ENCODE measurements around the gene EIF2S1.
"Not testable (repeated sequence)": the region's sequence is repeated elsewhere in the genome, so short reads cannot be mapped to it uniquely, and the experiment has no call there.

Gene EIF2S1

GRCh38 chr14:67372833-67373232 is 12.7 kb downstream of the EIF2S1 start:
- no peak for DNase-seq (ENCODE audit: low read depth)

- DNase-seq (ENCODE audit: low read depth) = no peak
These were observed 13.2 kb downstream of the EIF2S1 start for GRCh38 chr14:67373347-67373746.

GRCh38 chr14:67377916-67378315 is 17.8 kb downstream of the EIF2S1 start:
- no peak for DNase-seq (ENCODE audit: low read depth)

- no peak for DNase-seq (ENCODE audit: low read depth)
These were observed 25.0 kb downstream of the EIF2S1 start for GRCh38 chr14:67385120-67385519.

GRCh38 chr14:67385618-67386017 is 25.5 kb downstream of the EIF2S1 start:
- DNase-seq (ENCODE audit: low read depth) = no peak

GRCh38 chr14:67387195-67387594 is 27.1 kb downstream of the EIF2S1 start:
- DNase-seq (ENCODE audit: low read depth) = no peak

GRCh38 chr14:67389275-67389674 is 29.1 kb downstream of the EIF2S1 start:
- DNase-seq (ENCODE audit: low read depth) = no peak

- no peak for DNase-seq (ENCODE audit: low read depth)
These were observed 29.8 kb downstream of the EIF2S1 start for GRCh38 chr14:67389811-67390534.

- no peak for DNase-seq (ENCODE audit: low read depth)
These were observed 31.1 kb downstream of the EIF2S1 start for GRCh38 chr14:67391268-67391667.

- no peak for DNase-seq (ENCODE audit: low read depth)
These were observed 32.0 kb downstream of the EIF2S1 start for GRCh38 chr14:67392123-67392522.

GRCh38 chr14:67392800-67393199 is 32.7 kb downstream of the EIF2S1 start:
- DNase-seq (ENCODE audit: low read depth) = no peak

GRCh38 chr14:67393689-67394088 is 33.6 kb downstream of the EIF2S1 start:
- no peak for DNase-seq (ENCODE audit: low read depth)

- no peak for DNase-seq (ENCODE audit: low read depth)
These were observed 35.2 kb downstream of the EIF2S1 start for GRCh38 chr14:67395086-67395875.

GRCh38 chr14:67395876-67396189 is 35.7 kb downstream of the EIF2S1 start:
- no peak for DNase-seq (ENCODE audit: low read depth)

GRCh38 chr14:67396381-67396970 is 36.3 kb downstream of the EIF2S1 start:
- no peak for DNase-seq (ENCODE audit: low read depth)

GRCh38 chr14:67397536-67397935 is 37.4 kb downstream of the EIF2S1 start:
- DNase-seq (ENCODE audit: low read depth) = no peak

GRCh38 chr14:67400434-67400833 is 40.3 kb downstream of the EIF2S1 start:
- no peak for DNase-seq (ENCODE audit: low read depth)

GRCh38 chr14:67405771-67406170 is 45.6 kb downstream of the EIF2S1 start:
- no peak for DNase-seq (ENCODE audit: low read depth)

GRCh38 chr14:67408122-67408801 is 48.1 kb downstream of the EIF2S1 start:
- DNase-seq (ENCODE audit: low read depth) = not testable (repeated sequence)

GRCh38 chr14:67409461-67409860 is 49.3 kb downstream of the EIF2S1 start:
- no peak for DNase-seq (ENCODE audit: low read depth)

GRCh38 chr14:67410313-67410712 is 50.2 kb downstream of the EIF2S1 start:
- DNase-seq (ENCODE audit: low read depth) = no peak

GRCh38 chr14:67411370-67411769 is 51.2 kb downstream of the EIF2S1 start:
- DNase-seq (ENCODE audit: low read depth) = no peak

Data from stimulated activated CD8-positive, alpha-beta memory T cell treated with anti-CD3 and anti-CD28 coated beads, Interleukin-12 subunit alpha, Interleukin-12 subunit beta, amount 100 ng/mL, for 1 hour (primary cell).